PC-3 (cell line): ENCODE measurements around the gene S100A14.

ENCODE experiments used
- EZH2 ChIP-seq: fragments of 300-600 bp; sonication (generic); IDR thresholded peaks from one replicate; pipeline ENCODE4 v1.6.1; 2017; ENCODE audit warnings: antibody characterized with exemption, mild to moderate bottlenecking, low read length; ENCODE audit not compliant: unreplicated experiment
- TF ChIP-seq, protein P1 (sequence below): fragments of 300-600 bp; sonication (generic); conservative IDR thresholded peaks from 2 replicates; pipeline ENCODE4 v1.5.1; 2017; ENCODE audit warnings: antibody characterized with exemption, low read depth, mild to moderate bottlenecking, low read length

DNA sequence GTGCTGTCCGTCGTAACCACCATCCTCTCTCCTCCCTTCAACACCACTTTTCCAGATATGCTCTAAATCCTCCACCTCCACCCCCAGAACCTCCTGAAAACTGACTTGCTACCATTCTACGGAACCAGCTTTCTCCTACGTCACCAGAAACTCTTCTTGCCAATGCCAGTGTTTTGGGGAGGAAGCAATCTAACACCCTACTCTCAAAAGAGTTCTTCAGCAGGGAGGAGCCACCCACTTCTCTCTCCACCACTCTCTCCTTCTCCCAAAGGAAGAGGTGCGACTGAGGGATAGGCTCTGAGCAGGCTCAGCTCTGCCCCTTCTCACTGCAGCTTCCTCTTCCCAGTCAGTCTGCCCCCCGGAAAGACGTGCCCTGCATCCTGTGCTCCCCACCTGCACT, 44.4 kb downstream of the S100A14 start:
- TF ChIP-seq, protein P1, sequence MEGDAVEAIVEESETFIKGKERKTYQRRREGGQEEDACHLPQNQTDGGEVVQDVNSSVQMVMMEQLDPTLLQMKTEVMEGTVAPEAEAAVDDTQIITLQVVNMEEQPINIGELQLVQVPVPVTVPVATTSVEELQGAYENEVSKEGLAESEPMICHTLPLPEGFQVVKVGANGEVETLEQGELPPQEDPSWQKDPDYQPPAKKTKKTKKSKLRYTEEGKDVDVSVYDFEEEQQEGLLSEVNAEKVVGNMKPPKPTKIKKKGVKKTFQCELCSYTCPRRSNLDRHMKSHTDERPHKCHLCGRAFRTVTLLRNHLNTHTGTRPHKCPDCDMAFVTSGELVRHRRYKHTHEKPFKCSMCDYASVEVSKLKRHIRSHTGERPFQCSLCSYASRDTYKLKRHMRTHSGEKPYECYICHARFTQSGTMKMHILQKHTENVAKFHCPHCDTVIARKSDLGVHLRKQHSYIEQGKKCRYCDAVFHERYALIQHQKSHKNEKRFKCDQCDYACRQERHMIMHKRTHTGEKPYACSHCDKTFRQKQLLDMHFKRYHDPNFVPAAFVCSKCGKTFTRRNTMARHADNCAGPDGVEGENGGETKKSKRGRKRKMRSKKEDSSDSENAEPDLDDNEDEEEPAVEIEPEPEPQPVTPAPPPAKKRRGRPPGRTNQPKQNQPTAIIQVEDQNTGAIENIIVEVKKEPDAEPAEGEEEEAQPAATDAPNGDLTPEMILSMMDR = no peak
- no peak for TF ChIP-seq EZH2
